ENCODE data around the gene TBC1D22A. TPM values are rescaled to one million over a fixed set of nuclear protein-coding genes. Genes with fewer than 3 reads are reported as not detected.

Gene TBC1D22A
- total RNA-seq, 3 donors from 2014 or later, result 19.0 to 23.6 (median 23.6) TPM

GRCh38 chr22:47010211-47010610 lies 247.8 kb downstream of the TBC1D22A start:
- H3K9me3 ChIP-seq, result no peaks in the 10 kb centered on the region
- H3K4me3 ChIP-seq, result no peak overlapping the region
- H3K4me1 ChIP-seq, result no peaks in the 10 kb centered on the region
- no peak for TF ChIP-seq CTCF (IDR thresholded peaks at IDR 0.05)
- TF ChIP-seq POLR2A (IDR thresholded peaks at IDR 0.05), result no peak
- no peak for TF ChIP-seq POLR2AphosphoS5 (IDR thresholded peaks at IDR 0.05)
- H3K36me3 ChIP-seq, result no peaks in the 10 kb centered on the region
- H3K27ac ChIP-seq, result no peak overlapping the region
- H3K27me3 ChIP-seq, result no peaks in the 10 kb centered on the region
- intact Hi-C loops (cut with DNase I; ENCODE audit: low total_unique reads), result loop anchor here (5.0 kb wide), 1 partner anchor 358 kb away; no protein-coding TSS in a partner anchor
- DNase-seq (ENCODE audit: low spot score in 2 of 2), result no peak

- Histone ChIP-seq H3K4me1 (no peaks in the 10 kb centered on the region), H3K9me3 (no peaks in the 10 kb centered on the region), H3K4me3 (no peak overlapping the region), H3K27ac (no peak overlapping the region), H3K36me3 (no peaks in the 10 kb centered on the region), H3K27me3 (no peaks in the 10 kb centered on the region)
- TF ChIP-seq POLR2AphosphoS5 (IDR thresholded peaks at IDR 0.05) (no peak), CTCF (IDR thresholded peaks at IDR 0.05) (no peak), POLR2A (IDR thresholded peaks at IDR 0.05) (no peak)
- intact Hi-C loops (cut with DNase I; ENCODE audit: low total_unique reads), result loop anchor here (5.0 kb wide), 1 partner anchor 359 kb away; no protein-coding TSS in a partner anchor
- DNase-seq (ENCODE audit: low spot score in 2 of 2), result no peak
Measured at GRCh38 chr22:47011131-47011858, 248.8 kb downstream of the TBC1D22A start.

- TF ChIP-seq POLR2A (IDR thresholded peaks at IDR 0.05), result no peak
- TF ChIP-seq POLR2AphosphoS5 (IDR thresholded peaks at IDR 0.05), result no peak
- no peak for TF ChIP-seq CTCF (IDR thresholded peaks at IDR 0.05)
- H3K27ac ChIP-seq, result no peak overlapping the region
Measured at GRCh38 chr22:47011859-47012258, 249.4 kb downstream of the TBC1D22A start.

GRCh38 chr22:47012589-47013370 lies 250.3 kb downstream of the TBC1D22A start:
- peak overlapping the region in 1 of 2 donors; percentile 15 for H3K27ac ChIP-seq
- peak in 1 of 2 donors; percentile 62 for DNase-seq (ENCODE audit: low spot score in 2 of 2)
- intact Hi-C loops (cut with DNase I; ENCODE audit: low total_unique reads), result loop anchor here (5.0 kb wide), 1 partner anchor 360 kb away; no protein-coding TSS in a partner anchor
- no peaks in the 10 kb centered on the region for H3K9me3 ChIP-seq
- H3K4me3 ChIP-seq, result no peak overlapping the region
- no peaks in the 10 kb centered on the region for H3K27me3 ChIP-seq
- H3K36me3 ChIP-seq, result no peaks in the 10 kb centered on the region
- no peak for TF ChIP-seq POLR2A (IDR thresholded peaks at IDR 0.05)
- no peak for TF ChIP-seq POLR2AphosphoS5 (IDR thresholded peaks at IDR 0.05)
- no peak for TF ChIP-seq CTCF (IDR thresholded peaks at IDR 0.05)
- no peaks in the 10 kb centered on the region for H3K4me1 ChIP-seq

More at GRCh38 chr22:47011859-47012258, 249.4 kb downstream of the TBC1D22A start:
- Histone ChIP-seq H3K4me3 (no peak overlapping the region), H3K4me1 (no peaks in the 10 kb centered on the region), H3K9me3 (no peaks in the 10 kb centered on the region), H3K27me3 (no peaks in the 10 kb centered on the region), H3K36me3 (no peaks in the 10 kb centered on the region)
- intact Hi-C loops (cut with DNase I; ENCODE audit: low total_unique reads), result loop anchor here (5.0 kb wide), 1 partner anchor 360 kb away; no protein-coding TSS in a partner anchor
- DNase-seq (ENCODE audit: low spot score in 2 of 2), result no peak
